AG10803 (cell line): ENCODE data around the gene FOXRED2.
A peak's percentile ranks its signal among the peaks of the same experiment; 100 is the strongest.

Experiments
- DNase-seq: peaks from one replicate; pipeline ENCODE4 v3.0.0; 2010; ENCODE audit warnings: low read depth
- H3K4me3 ChIP-seq: 2 replicates; pipeline ENCODE4 v1.5.1; 2011; ENCODE audit warnings: mild to moderate bottlenecking, low read length, control low read depth
- CTCF ChIP-seq: conservative IDR thresholded peaks from 2 replicates; pipeline ENCODE4 v1.5.1; 2011; ENCODE audit warnings: mild to moderate bottlenecking, low read length, control low read depth, inconsistent platforms

FOXRED2 gene

GRCh38 chr22:36445158-36445668, 61.6 kb downstream of the FOXRED2 start:
- DNase-seq, result peak; percentile 89
- no peak for TF ChIP-seq CTCF
- H3K4me3 ChIP-seq, result no peak overlapping the region

GRCh38 chr22:36443198-36443770, 63.6 kb downstream of the FOXRED2 start:
- no peak overlapping the region for H3K4me3 ChIP-seq
- TF ChIP-seq CTCF, result no peak
- DNase-seq, result peak; percentile 41

- DNase-seq, result no peak
- no peak for TF ChIP-seq CTCF
- H3K4me3 ChIP-seq, result no peak overlapping the region
These were observed 64.2 kb downstream of the FOXRED2 start for GRCh38 chr22:36442506-36443197.

DNA sequence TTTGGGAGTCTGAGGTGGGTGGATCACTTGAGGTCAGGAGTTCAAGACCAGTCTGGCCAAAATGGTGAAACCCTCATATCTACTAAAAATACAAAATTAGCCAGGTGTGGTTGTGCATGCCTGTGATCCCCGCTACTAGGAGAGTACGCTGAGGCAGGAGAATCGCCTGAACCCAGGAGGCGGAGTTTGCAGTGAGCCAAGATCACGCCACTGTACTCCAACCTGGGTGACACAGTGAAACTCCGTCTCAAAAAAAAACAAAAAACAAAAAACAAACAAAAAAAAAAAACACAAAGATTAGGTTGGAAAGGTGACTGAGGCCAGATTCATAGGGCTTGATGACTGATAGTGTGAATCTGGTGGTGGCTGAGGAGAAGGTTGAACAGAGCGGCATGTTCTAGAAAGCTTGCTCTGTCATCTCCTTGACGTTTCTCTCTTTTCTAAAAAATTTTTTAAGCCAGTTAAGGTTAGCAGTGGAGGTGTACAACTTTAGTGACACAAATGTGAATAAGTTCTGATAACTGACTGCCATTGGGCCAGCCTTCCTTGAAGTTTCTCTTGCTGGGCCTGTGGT, 66.3 kb downstream of the FOXRED2 start:
- no peak for TF ChIP-seq CTCF
- no peak for DNase-seq

DNA sequence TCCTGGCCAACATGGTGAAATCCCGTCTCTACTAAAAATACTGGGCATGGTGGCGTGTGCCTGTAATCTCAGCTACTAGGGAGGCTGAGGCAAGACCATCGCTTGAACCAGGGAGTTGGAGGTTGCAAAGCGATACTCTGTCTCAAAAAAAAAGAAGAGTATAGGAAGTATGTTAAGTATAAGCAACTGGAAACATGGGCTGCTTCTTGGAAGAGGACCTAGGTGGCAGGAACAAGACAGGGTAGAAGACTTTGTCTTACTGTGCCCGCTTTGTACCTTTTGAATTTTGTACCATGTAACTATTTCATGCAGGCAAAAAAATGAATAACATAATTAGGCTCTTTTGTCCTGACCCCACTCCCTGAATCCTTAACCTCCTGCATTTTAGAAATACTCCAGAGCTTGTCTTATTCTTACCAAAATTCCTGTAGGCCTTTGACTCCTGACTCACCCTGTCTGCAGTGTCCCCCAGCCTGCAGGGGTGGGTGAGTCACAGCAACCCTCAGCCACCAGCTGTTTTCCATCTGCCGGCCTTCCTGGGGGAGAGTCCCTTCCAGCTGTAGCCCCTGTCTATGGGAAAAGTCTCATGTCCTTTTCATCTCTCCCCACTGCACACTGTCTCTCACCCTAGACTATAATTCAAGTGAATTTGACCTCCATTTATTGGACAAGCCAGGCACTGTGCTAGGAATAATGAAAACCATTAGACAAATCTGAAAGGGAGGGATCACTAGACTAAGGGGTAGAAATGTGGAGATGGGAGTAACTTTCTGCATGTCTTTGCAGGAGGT, 67.2 kb downstream of the FOXRED2 start:
- no peak for TF ChIP-seq CTCF
- peak; percentile 93 for DNase-seq
- H3K4me3 ChIP-seq, result no peak overlapping the region

More for the DNA sequence above, 66.3 kb downstream of the FOXRED2 start:
- no peak overlapping the region for H3K4me3 ChIP-seq
